Measurements from ENCODE around the gene KRTAP5-3.

The KRTAP5-3 gene

GRCh38 chr11:1564535-1565172, 43.6 kb downstream of the KRTAP5-3 start:
- no peak for DNase-seq (ENCODE audit: low read depth)

- DNase-seq (ENCODE audit: low read depth), result no peak
These were observed 44.3 kb downstream of the KRTAP5-3 start for GRCh38 chr11:1563697-1564534.

- no peak for DNase-seq (ENCODE audit: low read depth)
These were observed 45.1 kb downstream of the KRTAP5-3 start for GRCh38 chr11:1563149-1563638.

GRCh38 chr11:1562469-1563148, 45.7 kb downstream of the KRTAP5-3 start:
- no peak for DNase-seq (ENCODE audit: low read depth)

- no peak for DNase-seq (ENCODE audit: low read depth)
These were observed 46.3 kb downstream of the KRTAP5-3 start for GRCh38 chr11:1561955-1562354.

GRCh38 chr11:1561266-1561665, 47.0 kb downstream of the KRTAP5-3 start:
- DNase-seq (ENCODE audit: low read depth), result no peak

GRCh38 chr11:1560649-1561251, 47.5 kb downstream of the KRTAP5-3 start:
- no peak for DNase-seq (ENCODE audit: low read depth)

GRCh38 chr11:1560002-1560648, 48.1 kb downstream of the KRTAP5-3 start:
- no peak for DNase-seq (ENCODE audit: low read depth)

GRCh38 chr11:1559111-1559951, 48.9 kb downstream of the KRTAP5-3 start:
- peak; percentile 58 for DNase-seq (ENCODE audit: low read depth)

- DNase-seq (ENCODE audit: low read depth), result no peak
These were observed 49.5 kb downstream of the KRTAP5-3 start for GRCh38 chr11:1558775-1559110.

GRCh38 chr11:1557904-1558774, 50.1 kb downstream of the KRTAP5-3 start:
- DNase-seq (ENCODE audit: low read depth), result peak; percentile 41
